BLaER1 treated with 17β-estradiol and CSF1 and Interleukin-3, amounts not matched to agents 10 nM and 100 nM (cell line): Measurements from ENCODE around the gene ECD.
"Not testable (repeated sequence)": the region's sequence is repeated elsewhere in the genome, so short reads cannot be mapped to it uniquely, and the experiment has no call there.

Source experiments
- H3K27ac ChIP-seq, 11 experiments: shearing (Covaris generic); formaldehyde crosslinking; 2 replicates each; pipeline ENCODE4 v1.8.1; 2022
- H3K27me3 ChIP-seq, 11 experiments: shearing (Covaris generic); formaldehyde crosslinking; 2 replicates each; pipeline ENCODE4 v1.8.1; 2022
- H3K36me3 ChIP-seq, 11 experiments: shearing (Covaris generic); formaldehyde crosslinking; 2 replicates each; pipeline ENCODE4 v1.8.1; 2022
- H3K4me1 ChIP-seq, 10 experiments: shearing (Covaris generic); formaldehyde crosslinking; 2 replicates each; pipeline ENCODE4 v1.8.1; 2022
- H3K4me2 ChIP-seq, 11 experiments: shearing (Covaris generic); formaldehyde crosslinking; 2 replicates each; pipeline ENCODE4 v1.8.1; 2022
- H3K4me3 ChIP-seq, 10 experiments: shearing (Covaris generic); formaldehyde crosslinking; 2 replicates each; pipeline ENCODE4 v1.8.1; 2022
- H3K9ac ChIP-seq, 11 experiments: shearing (Covaris generic); formaldehyde crosslinking; 2 replicates each; pipeline ENCODE4 v1.8.1; 2022
- H3K9me3 ChIP-seq, 11 experiments: shearing (Covaris generic); formaldehyde crosslinking; replicated peaks in 1 of 11; 2 replicates each; pipeline ENCODE4 v1.8.1; 2022
- H4K20me1 ChIP-seq, 11 experiments: shearing (Covaris generic); formaldehyde crosslinking; 2 replicates each; pipeline ENCODE4 v1.8.1; 2022
- Cebpa-rat ChIP-seq, 11 experiments: shearing (Covaris generic); IDR thresholded peaks; 2 replicates each; pipeline ENCODE4 v1.8.1; 2022

Gene ECD

DNA sequence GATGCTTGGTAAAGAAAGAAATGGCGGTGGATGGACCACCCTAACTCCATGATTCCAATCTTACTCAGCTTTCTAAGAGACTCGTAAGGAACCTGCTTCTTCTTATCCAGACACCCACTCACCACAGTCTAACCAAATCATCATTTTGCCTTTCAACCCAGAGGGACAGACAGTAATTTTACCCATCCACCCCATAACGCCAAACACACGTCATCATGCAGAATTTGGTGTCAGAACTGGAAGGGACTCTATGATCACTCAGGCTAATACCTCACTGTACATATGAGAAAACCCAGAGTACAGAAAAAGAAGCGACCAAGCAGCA, 388 bp downstream of the ECD start:
- peaks cover 0 to 7% (median 4%) of the 10 kb centered on the region in 11 experiments; a peak in 7 of 22 replicates for H3K9me3 ChIP-seq
- H3K27ac ChIP-seq, result peak overlapping the region; percentile 83 to 95 (median 88)
- TF ChIP-seq Cebpa-rat (IDR thresholded peaks at IDR 0.05), result no peak
- no peaks in the 10 kb centered on the region for H3K27me3 ChIP-seq
- H3K4me2 ChIP-seq, result peak overlapping the region; percentile 63 to 89 (median 85)
- H3K9ac ChIP-seq, result peak overlapping the region; percentile 83 to 95 (median 91)
- H3K4me1 ChIP-seq, result peaks cover 15 to 49% (median 29%) of the 10 kb centered on the region in 10 experiments
- peak overlapping the region; percentile 77 to 91 (median 82) for H3K4me3 ChIP-seq
- peaks cover 8 to 31% (median 22%) of the 10 kb centered on the region in 11 experiments; a peak in 20 of 22 replicates for H4K20me1 ChIP-seq
- peaks cover 17 to 46% (median 35%) of the 10 kb centered on the region in 11 experiments for H3K36me3 ChIP-seq

DNA sequence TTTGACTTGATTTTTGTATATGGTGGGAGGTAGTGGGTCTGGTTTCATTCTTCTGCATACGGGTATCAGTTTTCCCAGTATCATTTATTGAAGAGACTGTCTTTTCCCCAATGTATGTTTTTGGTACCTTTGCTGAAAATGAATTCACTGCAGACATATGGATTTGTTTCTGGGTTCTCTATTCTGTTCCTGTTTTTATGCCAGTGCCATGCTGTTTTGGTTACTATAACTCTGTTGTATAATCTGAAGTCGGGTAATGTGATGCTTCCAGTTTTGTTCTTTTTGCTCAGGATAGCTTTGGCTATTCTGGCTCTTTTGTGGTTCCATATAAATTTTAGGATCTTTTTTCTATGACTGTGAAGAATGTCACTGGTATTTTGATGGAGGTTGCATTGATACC, 836 bp downstream of the ECD start:
- TF ChIP-seq Cebpa-rat (IDR thresholded peaks at IDR 0.05), result no peak
- peak overlapping the region in 10 of 11 experiments; percentile 83 to 95 (median 91); a peak in 19 of 22 replicates for H3K9ac ChIP-seq
- no peaks in the 10 kb centered on the region for H3K27me3 ChIP-seq
- peak overlapping the region in 6 of 11 experiments; percentile 88 to 95 (median 92); a peak in 9 of 22 replicates for H3K27ac ChIP-seq
- peaks cover 15 to 54% (median 31%) of the 10 kb centered on the region in 10 experiments for H3K4me1 ChIP-seq
- H3K4me2 ChIP-seq, result peak overlapping the region; percentile 63 to 89 (median 85)
- H3K4me3 ChIP-seq, result peak overlapping the region; percentile 77 to 91 (median 82)
- peaks cover 0 to 7% (median 4%) of the 10 kb centered on the region in 11 experiments; a peak in 7 of 22 replicates for H3K9me3 ChIP-seq
- H4K20me1 ChIP-seq, result peaks cover 12 to 36% (median 26%) of the 10 kb centered on the region in 11 experiments; a peak in 20 of 22 replicates
- H3K36me3 ChIP-seq, result peaks cover 22 to 51% (median 39%) of the 10 kb centered on the region in 11 experiments

DNA sequence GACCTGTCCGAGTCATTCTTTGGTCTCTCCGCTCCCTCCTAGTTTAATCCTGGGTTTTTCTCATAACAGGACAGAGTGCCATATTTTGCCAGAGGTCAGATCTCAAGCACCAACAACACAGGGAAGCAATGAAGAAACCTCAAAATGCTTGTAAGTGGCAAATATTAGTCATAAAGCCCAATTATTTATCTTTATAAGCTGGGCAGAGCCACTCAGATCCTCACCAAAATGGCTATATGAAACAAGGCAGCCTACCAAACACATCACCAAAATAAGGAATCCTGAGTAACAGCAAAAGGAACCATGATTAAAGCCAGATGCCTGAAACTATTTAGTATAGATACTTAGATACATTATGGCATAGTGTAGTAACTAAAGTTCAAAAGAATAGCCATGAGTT, 4.7 kb downstream of the ECD start:
- Histone ChIP-seq H3K9me3 (peaks cover 0 to 7% (median 4%) of the 10 kb centered on the region in 11 experiments; a peak in 7 of 22 replicates), H3K27me3 (no peaks in the 10 kb centered on the region), H3K36me3 (peaks cover 50 to 84% (median 61%) of the 10 kb centered on the region in 11 experiments), H3K4me3 (no peak overlapping the region), H4K20me1 (peaks cover 31 to 70% (median 53%) of the 10 kb centered on the region in 11 experiments; a peak in 20 of 22 replicates), H3K27ac (no peak overlapping the region), H3K9ac (0 out of 22 replicates have a peak overlapping the region, but pooled peaks of 1 of the 11 experiments have one; percentile 5), H3K4me1 (peaks cover 4 to 50% (median 21%) of the 10 kb centered on the region in 10 experiments; a peak in 18 of 20 replicates), H3K4me2 (peak overlapping the region in 6 of 11 experiments; percentile 3 to 43 (median 14); a peak in 4 of 22 replicates)
- TF ChIP-seq Cebpa-rat (IDR thresholded peaks at IDR 0.05), result no peak

DNA sequence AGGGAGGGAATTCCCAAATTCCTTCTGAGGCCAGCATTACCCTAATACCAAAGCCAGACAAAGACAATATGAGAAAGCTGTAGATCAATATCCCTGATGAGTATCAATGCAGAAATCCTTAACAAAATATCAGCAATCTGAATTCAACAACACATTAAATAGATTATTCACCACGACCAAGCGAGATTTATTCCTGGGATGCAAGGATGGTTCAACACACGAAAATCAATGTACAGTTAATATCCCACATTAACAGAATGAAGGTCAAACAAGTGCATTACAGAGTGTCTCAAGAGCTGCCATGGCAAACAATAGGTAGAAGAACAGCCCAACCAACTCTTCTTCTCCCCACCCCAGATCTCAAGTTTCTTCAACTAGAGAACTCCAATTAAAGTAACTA, 6.1 kb downstream of the ECD start:
- H3K9me3 ChIP-seq, result peaks cover 0 to 2% (median 0%) of the 10 kb centered on the region in 11 experiments; a peak in 1 of 22 replicates
- H3K27ac ChIP-seq, result no peak overlapping the region; a peak in 1 of 22 replicates
- no peaks in the 10 kb centered on the region for H3K27me3 ChIP-seq
- H3K36me3 ChIP-seq, result peaks cover 60 to 94% (median 75%) of the 10 kb centered on the region in 11 experiments
- peak overlapping the region in 2 of 11 experiments; percentile 29 to 59; a peak in 3 of 22 replicates for H3K9ac ChIP-seq
- TF ChIP-seq Cebpa-rat (IDR thresholded peaks at IDR 0.05), result no peak
- H4K20me1 ChIP-seq, result peaks cover 31 to 72% (median 53%) of the 10 kb centered on the region in 11 experiments; a peak in 20 of 22 replicates
- H3K4me2 ChIP-seq, result peak overlapping the region in 2 of 11 experiments; percentile 25 to 28; a peak in 2 of 22 replicates
- H3K4me3 ChIP-seq, result no peak overlapping the region
- H3K4me1 ChIP-seq, result peaks cover 4 to 48% (median 14%) of the 10 kb centered on the region in 10 experiments; a peak in 17 of 20 replicates

DNA sequence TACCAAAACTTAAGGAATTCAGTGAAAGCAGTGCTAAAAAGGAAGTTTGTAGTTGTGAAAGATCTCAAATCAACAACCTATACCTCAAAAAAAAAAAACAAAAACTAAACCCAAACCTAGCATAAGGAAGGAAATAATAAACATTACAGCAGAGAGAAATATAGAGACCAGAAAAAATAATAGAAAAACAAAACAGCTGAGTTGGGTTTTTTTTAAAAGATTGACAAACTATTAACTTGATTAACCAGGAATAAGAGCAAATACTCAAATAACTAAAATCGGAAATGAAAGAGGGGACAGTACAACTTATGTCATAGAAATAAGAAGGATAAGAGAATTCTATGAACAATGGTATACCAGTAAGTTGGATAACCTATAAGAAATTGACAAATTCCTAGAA, 6.7 kb downstream of the ECD start:
- Histone ChIP-seq H3K36me3 (peaks cover 66 to 94% (median 81%) of the 10 kb centered on the region in 11 experiments), H3K4me2 (peak overlapping the region in 1 of 11 experiments; percentile 25; a peak in 1 of 22 replicates), H3K4me3 (no peak overlapping the region), H3K27ac (no peak overlapping the region), H3K27me3 (no peaks in the 10 kb centered on the region), H3K4me1 (peaks cover 3 to 42% (median 10%) of the 10 kb centered on the region in 10 experiments; a peak in 14 of 20 replicates), H4K20me1 (peaks cover 31 to 72% (median 53%) of the 10 kb centered on the region in 11 experiments; a peak in 20 of 22 replicates), H3K9ac (peak overlapping the region in 2 of 11 experiments; percentile 28 to 59; a peak in 2 of 22 replicates), H3K9me3 (no peaks in the 10 kb centered on the region)
- no peak for TF ChIP-seq Cebpa-rat (IDR thresholded peaks at IDR 0.05)

DNA sequence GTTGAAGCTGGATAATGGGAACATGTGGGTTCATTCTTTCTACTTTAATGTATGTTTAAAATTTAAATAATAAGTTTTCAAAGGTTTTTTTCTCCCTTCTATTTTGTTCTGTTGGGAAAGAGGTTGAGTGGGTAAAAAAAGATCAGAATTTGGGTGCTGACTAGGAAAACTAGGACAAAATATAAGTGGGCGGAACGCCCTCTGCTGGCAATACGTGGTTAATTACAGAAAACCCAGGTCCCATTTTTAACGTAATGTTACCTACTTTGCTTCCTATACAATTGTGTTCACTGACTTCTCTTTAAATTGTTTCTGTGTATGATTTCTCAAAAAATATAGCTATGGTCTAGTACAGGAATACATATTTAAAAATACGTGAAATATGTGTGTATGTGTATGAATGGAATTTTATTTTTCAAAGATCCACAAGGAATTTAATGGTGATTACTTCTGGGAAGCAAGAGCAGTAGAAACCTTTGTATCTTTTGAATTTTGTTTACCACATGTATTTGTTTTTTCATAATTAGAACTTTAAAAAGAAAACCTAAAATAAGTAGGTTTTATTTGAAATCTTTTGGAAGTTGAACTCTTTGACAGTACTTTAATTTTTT, 8.7 kb downstream of the ECD start:
- H3K4me2 ChIP-seq, result no peak overlapping the region
- H4K20me1 ChIP-seq, result peaks cover 30 to 66% (median 53%) of the 10 kb centered on the region in 11 experiments; a peak in 20 of 22 replicates
- no peak overlapping the region for H3K9ac ChIP-seq
- no peaks in the 10 kb centered on the region for H3K27me3 ChIP-seq
- H3K4me1 ChIP-seq, result peaks cover 0 to 33% (median 6%) of the 10 kb centered on the region in 10 experiments; a peak in 10 of 20 replicates
- H3K36me3 ChIP-seq, result peaks cover 72 to 94% (median 86%) of the 10 kb centered on the region in 11 experiments
- no peak overlapping the region for H3K4me3 ChIP-seq
- no peak for TF ChIP-seq Cebpa-rat (IDR thresholded peaks at IDR 0.05)
- H3K27ac ChIP-seq, result no peak overlapping the region
- H3K9me3 ChIP-seq, result no peaks in the 10 kb centered on the region

DNA sequence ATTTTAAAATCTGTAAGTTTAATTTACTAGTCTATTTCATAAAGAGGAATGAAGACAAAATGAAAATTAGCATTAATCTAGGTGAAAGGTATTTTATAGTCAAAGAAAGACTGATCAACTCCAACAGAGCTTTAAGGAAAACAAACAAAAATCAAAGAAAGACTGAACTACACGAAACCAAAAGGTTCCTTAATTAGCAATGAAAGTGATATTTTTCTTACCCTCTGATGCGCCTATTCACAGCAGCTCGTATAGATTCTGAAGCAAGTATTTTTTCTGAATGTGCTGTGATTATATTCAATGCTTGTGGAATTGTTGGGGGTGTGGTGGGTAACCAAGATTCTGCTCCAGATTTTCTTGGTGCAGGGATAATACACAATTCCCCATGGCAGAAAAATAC, 11.8 kb downstream of the ECD start:
- no peak overlapping the region for H3K27ac ChIP-seq
- H3K36me3 ChIP-seq, result peaks cover 80 to 94% (median 87%) of the 10 kb centered on the region in 11 experiments
- no peak overlapping the region for H3K4me2 ChIP-seq
- peaks cover 0 to 6% (median 0%) of the 10 kb centered on the region in 11 experiments; a peak in 1 of 22 replicates for H3K9me3 ChIP-seq
- 0 out of 22 replicates have a peak overlapping the region, but pooled peaks of 1 of the 11 experiments have one; percentile 12 for H3K9ac ChIP-seq
- H3K4me1 ChIP-seq, result peaks cover 0 to 3% (median 0%) of the 10 kb centered on the region in 10 experiments; a peak in 2 of 20 replicates
- H4K20me1 ChIP-seq, result peaks cover 9 to 35% (median 25%) of the 10 kb centered on the region in 11 experiments; a peak in 20 of 22 replicates
- no peaks in the 10 kb centered on the region for H3K27me3 ChIP-seq
- no peak for TF ChIP-seq Cebpa-rat (IDR thresholded peaks at IDR 0.05)
- H3K4me3 ChIP-seq, result no peak overlapping the region

DNA sequence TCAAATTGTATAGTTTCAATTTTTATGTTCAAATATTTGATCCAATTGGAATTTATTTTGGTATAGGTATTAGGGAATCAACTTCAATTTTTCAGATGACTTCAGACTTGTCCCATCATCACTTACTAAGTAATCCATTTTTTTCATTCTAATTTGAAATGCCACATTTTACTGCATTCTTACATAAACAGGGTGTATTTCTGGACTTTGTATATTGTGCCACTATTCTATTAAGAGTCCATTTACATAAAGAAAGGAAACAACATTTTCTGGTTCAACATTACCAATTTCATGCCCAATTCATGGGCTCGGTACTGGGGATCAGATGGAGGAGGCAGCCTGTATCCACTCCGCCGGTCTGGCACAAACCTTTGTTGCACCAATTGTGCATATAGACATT, 15.8 kb downstream of the ECD start:
- H3K4me1 ChIP-seq, result no peaks in the 10 kb centered on the region
- peaks cover 0 to 16% (median 9%) of the 10 kb centered on the region in 11 experiments; a peak in 8 of 22 replicates for H4K20me1 ChIP-seq
- TF ChIP-seq Cebpa-rat (IDR thresholded peaks at IDR 0.05), result no peak
- H3K36me3 ChIP-seq, result peaks cover 81 to 88% (median 86%) of the 10 kb centered on the region in 11 experiments
- no peak overlapping the region for H3K4me2 ChIP-seq
- H3K9me3 ChIP-seq, result peaks cover 0 to 6% (median 0%) of the 10 kb centered on the region in 11 experiments; a peak in 1 of 22 replicates
- no peaks in the 10 kb centered on the region for H3K27me3 ChIP-seq
- no peak overlapping the region for H3K9ac ChIP-seq
- no peak overlapping the region for H3K27ac ChIP-seq
- no peak overlapping the region for H3K4me3 ChIP-seq

DNA sequence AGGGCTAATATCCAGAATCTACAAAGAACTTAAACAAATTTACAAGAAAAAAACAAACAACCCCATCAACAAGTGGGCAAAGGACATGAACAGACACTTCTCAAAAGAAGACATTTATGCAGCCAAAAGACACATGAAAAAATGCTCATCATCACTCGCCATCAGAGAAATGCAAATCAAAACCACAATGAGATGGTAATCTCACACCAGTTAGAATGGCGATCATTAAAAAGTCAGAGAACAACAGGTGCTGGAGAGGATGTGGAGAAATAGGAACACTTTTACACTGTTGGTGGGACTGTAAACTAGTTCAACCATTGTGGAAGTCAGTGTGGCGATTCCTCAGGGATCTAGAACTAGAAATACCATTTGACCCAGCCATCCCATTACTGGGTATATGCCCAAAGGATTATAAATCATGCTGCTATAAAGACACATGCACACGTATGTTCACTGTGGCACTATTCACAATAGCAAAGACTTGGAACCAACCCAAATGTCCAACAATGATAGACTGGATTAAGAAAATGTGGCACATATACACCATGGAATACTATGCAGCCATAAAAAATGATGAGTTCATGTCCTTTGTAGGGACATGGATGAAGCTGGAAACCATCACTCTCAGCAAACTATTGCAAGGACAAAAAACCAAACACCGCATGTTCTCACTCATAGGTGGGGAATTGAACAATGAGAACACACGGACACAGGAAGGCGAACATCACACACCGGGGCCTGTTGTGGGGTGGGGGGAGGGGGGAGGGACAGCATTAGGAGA, 17.0 kb downstream of the ECD start:
- H3K36me3 ChIP-seq, result peaks cover 81 to 88% (median 86%) of the 10 kb centered on the region in 11 experiments
- not testable (repeated sequence) for H3K4me3 ChIP-seq

More for the DNA sequence above, 17.0 kb downstream of the ECD start:
- H3K9me3 ChIP-seq, H3K4me2 ChIP-seq, H3K9ac ChIP-seq, H3K27me3 ChIP-seq, H3K27ac ChIP-seq, H3K4me1 ChIP-seq: not testable (repeated sequence)
- peaks cover 0 to 16% (median 4%) of the 10 kb centered on the region in 11 experiments; a peak in 7 of 22 replicates for H4K20me1 ChIP-seq
